Amniotic epithelial cell (primary cell): Measurements from ENCODE around the gene BCKDHB.
"Not testable (repeated sequence)": the region's sequence is repeated elsewhere in the genome, so short reads cannot be mapped to it uniquely, and the experiment has no call there.

Experiments
- DNase-seq: peaks from one replicate; pipeline ENCODE4 v3.0.0-alpha.2; 2010; ENCODE audit warnings: low read depth

Gene BCKDHB

DNA sequence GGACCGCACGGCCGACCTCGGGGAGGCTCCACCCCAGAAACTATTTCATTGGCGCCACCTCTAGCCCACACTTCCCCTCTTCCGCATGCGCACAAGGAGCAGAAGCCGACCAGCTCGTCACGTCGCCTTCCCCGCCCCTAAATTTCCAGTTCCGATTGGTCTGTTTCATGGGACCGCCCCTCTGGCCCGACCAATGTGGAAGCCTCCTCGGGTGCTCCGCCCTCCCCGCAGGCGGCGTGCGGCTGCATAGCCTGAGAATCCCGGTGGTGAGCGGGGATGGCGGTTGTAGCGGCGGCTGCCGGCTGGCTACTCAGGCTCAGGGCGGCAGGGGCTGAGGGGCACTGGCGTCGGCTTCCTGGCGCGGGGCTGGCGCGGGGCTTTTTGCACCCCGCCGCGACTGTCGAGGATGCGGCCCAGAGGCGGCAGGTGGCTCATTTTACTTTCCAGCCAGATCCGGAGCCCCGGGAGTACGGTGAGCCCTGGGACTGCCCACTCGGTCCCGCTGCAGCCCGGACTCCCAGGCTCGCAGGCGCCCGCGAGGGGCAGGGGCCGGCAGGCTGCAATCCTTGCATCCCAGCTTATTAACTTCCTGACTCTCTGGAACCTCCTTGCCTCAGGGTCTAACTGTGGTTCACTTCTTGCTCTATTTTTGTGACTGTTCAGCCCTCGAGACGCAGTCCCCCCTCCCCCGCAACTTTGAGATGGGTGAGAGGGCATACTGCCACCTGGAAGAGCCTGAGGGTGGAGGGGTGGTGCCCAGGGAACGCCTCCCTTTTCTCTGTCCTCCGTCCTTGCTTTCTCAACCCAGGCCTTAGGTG, at the start of gene BCKDHB:
Gene BCKDHB (plus strand): TSS at position 254 of the 818 bp plus-strand sequence. CDS start 23 bp downstream, at position 277.
- peak; percentile 96 for DNase-seq

DNA sequence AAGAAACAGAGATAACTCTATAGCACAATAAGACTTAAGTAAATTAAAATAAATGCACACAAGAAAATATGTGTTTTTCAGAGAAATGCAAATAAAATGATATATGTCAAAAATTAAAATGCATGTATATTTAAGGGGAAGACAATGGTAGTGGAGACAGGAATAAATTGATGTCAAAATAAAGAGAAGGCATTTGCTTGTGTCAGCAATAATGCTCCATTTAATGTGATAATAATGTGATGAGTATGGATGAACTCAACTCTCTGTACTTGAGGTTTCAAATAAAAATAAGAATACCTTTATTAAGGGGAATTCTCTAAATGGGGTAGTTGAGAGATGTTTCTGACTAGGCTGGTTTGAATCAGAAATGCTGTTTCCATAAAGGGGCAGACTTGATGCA, 45.7 kb upstream of the BCKDHB start:
- no peak for DNase-seq

DNA sequence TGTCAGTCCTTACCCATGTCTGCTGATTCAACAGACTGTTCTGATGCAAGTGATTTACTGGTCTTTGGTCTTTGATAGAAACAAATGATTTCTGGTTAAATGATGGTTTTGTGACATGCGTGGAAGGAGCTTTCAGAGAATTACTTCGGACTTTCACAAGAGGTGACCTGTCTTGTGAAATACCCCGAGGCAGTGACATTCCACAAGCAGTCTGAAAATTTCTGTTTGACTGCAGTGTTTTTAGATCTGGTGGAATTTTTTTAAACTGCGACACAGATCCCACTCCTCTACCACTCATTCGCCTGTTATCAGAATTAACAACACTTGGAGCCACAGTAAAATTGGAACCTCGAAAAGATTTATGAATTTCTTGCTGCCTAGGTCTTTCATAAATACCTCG, 38.3 kb upstream of the BCKDHB start:
- not testable (repeated sequence) for DNase-seq

DNA sequence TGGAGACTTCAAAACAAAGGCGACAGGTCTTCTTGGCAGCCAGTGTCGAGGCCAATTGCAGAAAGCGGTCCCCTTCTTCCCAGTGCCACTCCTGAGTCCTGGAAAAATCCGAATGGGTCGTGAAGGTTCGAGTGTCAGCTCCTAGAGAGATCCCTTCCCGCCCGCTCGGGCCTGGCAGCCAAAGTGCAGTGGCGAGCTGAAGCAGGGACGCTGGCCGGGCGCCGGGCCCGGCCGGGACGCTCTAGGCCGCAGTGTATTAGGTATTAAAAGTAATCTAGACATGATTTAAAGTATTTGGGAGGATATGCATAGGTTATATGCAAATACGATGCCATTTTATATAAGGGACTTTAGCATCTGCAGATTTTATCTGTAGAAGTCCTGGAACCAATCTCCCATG, 36.0 kb upstream of the BCKDHB start:
- DNase-seq, result not testable (repeated sequence)

DNA sequence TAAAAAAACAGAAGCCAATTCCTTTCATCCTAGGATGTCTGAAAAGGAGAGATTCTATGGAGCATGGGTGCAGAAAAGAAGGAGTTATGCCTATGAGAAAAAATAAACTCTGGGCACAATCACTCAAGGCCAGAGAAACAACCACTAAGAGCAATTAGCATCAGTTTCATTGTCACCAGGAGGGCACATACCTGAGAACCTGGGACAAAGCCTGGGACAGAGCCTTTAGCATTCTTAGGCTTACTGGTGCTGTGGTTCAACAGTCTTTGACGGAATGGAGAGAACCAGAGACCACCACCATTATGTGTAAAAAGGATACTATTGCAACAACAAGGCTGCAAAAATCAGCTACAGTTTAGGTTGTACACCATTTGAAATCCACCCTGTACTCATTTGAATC, 29.4 kb upstream of the BCKDHB start:
- no peak for DNase-seq

DNA sequence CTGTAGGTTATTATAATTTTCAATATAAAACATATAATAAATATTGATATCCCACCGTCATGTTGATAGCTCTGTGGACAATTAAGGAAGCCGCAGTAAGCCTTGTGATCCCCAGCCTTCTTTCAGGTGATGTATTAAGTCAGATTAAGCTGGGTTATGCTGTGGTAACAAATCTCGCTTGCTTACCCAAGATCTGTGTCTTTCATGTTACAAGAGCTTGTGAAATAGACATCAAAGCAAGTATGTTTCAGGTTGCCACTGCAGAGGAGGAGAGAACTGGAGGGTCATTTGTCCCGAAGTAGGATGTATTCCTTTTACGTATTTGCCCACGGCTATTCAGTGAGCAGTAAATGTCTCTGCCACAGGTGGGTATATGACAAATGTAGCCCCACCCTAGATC, 17.8 kb upstream of the BCKDHB start:
- no peak for DNase-seq

DNA sequence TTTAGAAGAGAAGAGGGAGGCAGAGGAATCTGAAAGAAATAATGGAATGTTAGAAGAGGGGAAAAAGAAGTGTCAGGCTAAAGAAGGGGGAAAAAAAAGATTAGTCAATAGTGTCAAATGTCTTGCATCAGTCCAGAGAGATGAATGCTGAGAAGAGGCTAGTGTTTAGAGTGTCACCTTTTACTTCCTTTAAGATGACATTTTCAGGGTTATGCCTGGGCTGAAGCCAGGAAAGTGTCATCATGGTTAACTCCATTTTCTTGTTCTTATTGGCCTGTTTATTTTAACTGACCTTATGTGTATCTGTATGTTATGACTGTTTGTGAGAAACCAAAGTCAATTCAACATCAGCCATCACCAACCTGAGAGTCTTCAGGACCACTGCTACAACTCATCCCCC, 15.0 kb upstream of the BCKDHB start:
- no peak for DNase-seq

DNA sequence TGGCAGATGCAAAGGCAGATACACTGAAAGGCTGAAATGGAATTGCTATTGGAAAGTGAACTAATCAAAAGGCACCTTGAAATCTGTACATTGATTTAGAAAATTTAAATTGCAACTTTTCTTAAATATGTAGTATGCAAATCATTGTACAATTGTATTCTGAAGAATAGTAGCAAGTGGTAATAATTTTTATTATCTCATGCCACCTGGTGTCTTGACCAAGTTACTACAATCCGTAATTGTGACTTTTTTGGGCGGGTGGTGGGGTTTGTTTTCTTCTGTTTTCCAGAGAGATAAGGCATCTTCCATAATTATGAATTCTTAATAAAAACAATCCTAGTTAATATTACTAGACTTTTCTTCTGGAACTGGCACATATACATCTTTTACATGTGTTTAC, 12.5 kb upstream of the BCKDHB start:
- DNase-seq, result peak; percentile 19

DNA sequence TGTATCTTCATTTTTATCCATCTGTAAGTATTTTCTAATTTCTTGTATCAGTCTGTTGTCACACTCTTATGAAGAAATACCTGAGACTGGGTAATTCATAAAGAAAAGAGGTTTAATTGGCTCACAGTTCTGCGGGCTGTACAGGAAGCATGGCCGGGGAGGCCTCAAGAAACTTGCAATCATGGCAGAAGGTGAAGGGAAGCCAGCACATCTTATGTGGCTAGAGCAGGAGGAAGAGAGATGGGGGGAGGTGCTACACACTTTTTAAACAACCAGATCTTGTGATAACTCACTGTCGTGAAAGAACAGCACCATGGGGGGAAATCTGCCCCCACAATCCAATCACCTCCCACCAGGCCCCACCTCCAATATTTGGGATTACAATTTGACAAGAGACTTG, 10.9 kb upstream of the BCKDHB start:
- DNase-seq, result no peak

DNA sequence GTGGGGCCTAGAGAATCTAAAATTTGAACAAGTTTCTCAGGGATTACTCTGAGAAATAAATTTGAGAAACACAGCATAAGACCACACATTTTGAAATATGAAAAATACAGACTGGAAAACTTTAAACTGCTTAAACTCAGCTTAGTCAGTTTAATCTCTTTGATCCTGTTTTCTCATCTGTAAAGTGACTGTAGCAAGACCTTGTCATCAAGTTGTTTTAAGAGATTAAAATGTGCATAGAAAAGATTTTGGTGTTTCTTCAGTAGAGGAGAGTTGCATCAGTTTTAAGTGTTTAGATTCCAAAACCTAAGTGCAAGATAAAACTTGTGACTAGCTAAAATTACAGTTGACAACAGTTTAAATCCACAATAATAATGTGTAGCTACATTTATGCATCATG, 8.1 kb upstream of the BCKDHB start:
- DNase-seq, result peak; percentile 4

DNA sequence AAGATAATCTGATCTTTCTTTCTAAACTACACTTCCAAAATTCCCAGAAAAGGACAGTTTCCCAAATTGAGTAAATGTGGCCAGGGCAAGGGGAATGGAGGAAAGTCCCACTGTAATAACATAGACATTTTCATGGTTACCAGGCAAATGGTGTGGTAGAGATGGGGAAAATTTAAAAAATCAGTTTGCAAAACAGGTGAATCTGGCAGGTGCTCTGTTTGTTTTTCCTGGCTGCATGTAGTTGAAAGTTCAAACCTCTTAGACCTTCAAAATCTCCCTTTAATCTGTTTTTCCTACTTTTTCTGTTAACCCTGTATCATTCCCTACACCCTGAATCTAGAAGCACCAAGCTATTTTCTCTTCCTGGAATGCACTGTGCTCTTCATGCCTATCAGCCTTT, 2.0 kb upstream of the BCKDHB start:
- no peak for DNase-seq

DNA sequence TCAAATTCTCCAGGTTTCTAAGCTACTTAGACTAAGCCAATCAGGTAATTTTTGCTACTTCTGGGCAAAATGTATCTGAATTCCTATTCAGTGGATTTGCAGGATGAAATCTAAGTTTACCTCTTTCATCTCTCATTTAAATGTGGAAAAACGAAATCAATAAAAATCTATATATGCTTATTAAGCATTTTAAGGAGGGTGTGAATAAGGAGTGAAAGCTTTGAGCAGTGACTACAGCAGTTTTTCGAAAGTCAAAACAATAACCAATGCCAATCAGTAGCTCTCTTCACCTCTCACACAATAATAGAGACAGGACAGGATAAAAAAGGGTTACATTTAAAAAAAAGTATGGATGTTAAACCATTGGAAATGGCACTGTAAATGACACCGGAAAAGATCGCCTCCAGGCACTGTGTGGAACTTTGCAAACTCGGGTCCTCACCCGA, 476 bp upstream of the BCKDHB start:
- no peak for DNase-seq

DNA sequence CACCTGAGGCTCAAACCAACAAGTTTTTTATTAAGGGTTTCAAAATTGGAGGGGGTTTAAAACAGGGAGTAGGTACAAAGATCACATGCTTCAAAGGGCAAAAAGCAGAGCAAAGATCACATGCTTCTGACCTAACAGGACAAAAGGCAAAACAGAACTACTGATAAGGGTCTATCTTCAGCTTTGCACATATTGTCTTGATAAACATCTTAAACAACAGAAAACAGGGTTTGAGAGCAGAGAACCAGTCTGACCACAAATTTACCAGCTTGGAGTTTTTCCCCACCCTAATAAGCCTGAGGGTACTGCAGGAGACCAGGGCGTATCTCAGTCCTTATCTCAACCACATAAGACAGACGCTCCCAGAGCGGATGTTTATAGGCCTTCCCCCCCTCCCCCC, 16.1 kb downstream of the BCKDHB start:
- peak; percentile 54 for DNase-seq

DNA sequence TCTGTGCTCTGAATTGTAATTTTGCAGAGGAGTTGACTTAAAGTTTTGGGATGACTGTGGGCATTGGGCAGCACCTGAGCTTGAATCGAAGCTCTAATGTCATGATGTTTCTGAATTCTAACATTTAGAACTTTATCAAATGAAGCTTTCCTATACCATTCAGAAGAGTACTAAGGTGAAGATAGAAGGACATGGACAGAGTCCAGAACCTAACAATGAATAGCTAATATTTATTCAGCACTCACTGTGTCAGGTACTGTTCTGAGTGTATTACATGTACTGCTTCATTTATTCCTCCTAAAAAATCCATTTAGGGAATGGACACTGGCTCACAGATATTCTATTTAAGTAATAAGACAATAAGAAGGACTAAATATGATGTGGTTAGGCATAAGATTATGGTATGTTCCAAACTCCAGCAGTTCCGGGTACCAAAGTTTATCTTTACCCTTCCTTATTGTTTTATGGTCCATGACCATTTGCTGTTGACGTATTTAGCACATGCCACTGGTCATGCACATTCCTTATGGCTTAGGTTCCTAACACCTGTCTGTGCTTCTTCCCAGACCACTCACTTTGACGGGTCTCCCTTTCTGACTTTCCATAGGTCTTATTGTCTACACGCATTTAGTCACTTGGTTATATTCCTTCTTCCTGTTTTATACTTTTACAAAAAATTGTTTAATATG, 20.3 kb downstream of the BCKDHB start:
- DNase-seq, result no peak

DNA sequence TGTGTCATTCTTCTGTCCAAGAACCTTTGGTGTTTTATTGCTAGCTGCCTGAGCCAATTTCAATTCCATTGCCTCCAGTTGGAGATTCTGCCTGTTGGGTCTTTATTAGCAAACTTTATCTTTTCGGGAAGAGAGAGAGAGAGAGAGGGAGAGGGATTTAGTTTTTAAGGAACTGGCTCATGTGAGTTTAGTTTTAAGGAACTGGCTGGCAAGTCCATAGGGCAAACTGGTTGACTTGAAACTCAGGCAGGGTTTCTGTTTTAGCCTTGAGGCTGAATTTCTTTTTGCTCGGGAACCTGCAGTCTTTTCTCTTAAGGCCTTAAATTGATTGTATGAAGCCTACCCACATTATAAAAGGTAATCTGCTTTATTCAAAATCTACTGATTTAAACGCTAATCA, 23.0 kb downstream of the BCKDHB start:
- no peak for DNase-seq

DNA sequence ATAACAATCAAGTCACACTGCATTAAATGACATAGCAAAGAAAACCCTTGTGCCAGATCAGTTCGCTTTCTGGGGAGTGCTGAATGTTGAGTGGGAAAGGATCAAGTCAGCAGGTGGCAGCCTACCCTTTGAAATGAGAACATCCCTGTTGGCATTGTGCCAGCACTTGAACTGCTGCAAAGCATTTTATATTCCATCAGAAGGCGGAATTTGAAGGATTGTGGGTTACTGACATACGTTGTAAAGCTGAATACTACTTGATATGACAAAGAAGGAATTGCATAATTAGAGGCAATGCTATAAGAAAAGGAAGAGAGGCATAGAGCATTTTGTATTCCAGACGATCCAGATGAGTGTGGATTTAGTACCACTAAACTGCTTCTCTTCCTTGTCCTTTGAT, 26.5 kb downstream of the BCKDHB start:
- peak; percentile 78 for DNase-seq

DNA sequence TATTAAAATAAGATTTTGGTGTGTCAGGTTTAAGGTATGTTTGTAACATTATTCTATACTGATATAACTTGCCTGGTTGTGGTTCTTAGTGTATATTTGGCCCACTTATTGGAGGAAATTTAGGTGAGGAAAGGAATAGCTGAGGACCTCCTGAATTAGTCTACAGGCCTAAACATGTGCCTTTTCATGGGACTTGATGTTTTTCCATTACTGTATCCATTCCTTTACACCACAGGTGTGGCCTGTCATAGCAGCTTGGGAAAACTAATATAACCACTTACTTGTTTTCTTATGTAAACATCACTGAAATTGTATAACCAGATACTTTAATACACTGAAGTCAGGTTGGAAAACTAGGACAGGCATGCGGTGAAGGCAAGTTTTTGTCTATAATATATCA, 27.6 kb downstream of the BCKDHB start:
- DNase-seq, result no peak

DNA sequence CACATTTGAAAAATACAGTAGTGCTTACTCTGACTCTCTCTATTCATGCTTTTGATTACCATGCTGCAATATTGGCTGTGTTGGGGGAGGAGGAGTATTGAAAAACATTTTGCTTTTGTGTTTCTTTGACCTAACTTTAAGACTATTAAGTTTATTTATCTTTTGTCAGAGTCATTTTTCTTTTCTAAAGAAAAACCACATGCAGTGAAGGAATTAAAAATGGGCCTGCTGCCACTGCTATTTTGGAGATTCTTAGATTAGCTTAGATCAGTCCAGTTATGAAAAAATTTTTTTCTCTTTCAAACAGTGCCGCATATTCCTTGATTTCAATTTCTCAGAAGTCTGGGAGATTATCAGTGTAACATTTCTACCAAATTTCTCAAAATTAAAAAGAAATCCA, 36.1 kb downstream of the BCKDHB start:
- no peak for DNase-seq

DNA sequence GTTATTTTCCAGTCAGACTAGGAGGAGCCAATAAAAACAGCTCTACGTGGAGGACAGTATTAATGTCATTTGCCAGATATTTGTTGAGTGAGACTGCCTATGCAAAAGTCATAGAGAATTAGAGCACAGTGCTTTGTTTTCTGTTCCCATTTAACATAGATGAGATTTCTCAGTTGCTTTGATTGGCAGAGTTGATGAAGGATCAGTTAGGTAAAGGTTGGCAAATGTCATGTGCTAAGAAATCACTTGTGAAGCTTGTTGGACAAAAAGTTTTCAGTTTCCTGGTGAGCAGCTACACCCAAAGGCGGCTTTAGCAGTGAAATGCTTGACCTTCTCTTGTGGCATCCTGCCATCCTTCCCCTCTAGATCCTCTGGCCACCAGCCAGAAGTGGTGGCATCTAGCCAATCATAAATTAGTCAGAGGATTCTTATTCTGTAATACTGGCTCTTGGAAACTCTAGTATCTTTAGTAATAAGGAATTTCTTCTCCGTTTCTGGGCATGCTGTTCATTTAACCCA, 37.0 kb downstream of the BCKDHB start:
- peak; percentile 81 for DNase-seq

DNA sequence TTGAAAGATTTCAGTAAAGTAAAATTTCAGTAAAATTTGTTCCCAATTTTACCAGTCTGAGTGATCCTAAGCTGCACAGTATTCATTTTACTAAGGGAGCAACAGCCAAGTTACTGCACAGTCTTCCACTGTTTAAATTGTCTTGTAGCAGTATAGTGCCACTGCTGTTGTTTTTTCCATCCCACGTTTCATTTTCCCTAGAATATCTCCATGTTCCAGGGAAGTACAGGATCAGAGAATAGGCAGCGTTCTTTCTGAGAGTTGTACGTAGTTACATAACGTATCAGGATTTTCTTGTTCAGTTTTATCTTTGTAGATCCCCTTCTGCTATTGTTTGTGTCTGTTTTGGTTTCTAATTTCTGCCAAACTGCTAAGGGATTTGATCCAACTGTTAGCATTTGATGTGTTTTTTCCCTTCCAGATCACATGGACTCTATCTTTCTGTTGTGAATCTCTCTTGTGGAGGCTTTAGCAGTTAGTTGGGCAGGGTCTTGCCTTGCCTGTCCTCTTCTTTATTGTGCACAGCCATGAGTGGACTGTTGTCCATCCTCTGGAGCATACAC, 38.4 kb downstream of the BCKDHB start:
- no peak for DNase-seq

DNA sequence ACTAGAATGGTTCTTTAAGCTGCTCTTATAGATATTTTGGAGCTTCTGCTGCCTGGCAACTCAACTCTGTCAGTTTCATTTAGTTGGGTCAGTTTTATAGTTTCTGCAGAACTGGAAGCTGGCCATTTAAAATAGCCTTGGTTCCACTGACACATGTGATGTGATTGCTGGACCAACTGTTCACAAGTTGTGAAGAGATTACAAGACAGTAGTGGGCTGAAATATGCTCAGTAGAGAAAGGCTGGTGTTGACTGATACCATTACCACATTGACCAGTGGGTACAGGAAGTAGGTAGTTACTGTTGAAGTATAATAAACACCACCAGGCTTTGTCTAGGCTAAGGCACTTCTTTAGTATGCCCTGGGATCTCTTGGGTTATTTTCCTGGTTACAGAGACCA, 39.0 kb downstream of the BCKDHB start:
- DNase-seq, result no peak

DNA sequence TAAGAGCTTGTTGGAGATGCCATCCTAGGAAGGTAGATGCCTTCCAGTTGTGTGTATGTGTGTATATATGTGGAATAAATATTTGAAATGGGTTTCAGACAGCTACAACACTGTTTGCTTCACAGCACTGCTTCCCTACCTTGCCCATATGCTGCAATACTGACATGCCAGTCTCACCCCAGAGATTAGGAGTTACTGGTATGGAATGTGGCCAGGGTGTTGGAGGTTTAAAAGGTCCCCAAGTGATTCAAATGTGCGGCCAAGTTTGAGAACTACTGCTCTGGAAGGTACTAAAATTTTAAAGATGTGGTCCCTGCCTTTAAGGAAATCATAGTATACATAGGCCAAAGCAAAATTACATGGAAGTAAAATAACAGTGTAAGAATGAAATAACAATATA, 39.5 kb downstream of the BCKDHB start:
- DNase-seq, result no peak

DNA sequence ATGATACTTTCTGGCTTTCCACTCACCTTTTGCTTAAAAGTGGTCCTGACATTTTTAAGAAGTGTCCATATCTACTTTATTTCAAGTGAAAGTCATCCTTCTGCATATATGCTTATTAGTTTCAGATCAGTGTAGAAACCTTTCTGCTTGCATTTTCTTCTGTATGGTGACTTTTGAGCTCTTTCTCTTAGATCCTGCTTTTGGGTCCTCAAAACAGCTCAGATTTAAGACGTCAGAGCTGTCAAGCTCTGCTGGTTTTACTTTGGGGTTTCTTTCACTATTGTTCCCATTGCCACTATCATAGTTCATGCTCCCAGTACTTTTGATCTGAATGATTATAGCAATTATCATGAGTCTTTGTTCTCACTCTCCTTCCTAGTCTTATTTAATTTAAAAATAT, 41.7 kb downstream of the BCKDHB start:
- no peak for DNase-seq
